K562 (cell line): ENCODE measurements around the gene HPD. TPM values are rescaled to one million over a fixed set of nuclear protein-coding genes. Genes with fewer than 3 reads are reported as not detected.

ENCODE experiments used
- EGR1 ChIP-seq: fragments of 450-650 bp; conservative IDR thresholded peaks from 2 replicates; pipeline ENCODE4 v1.6.1; 2017; ENCODE audit warnings: mild to moderate bottlenecking
- EHMT2 ChIP-seq: fragments of 450-650 bp; IDR thresholded peaks from 2 replicates; pipeline ENCODE4 v1.6.1; 2018; ENCODE audit warnings: antibody characterized with exemption
- FOSL1 ChIP-seq: fragments of 200-800 bp; sonication (Bioruptor generic); conservative IDR thresholded peaks from 2 replicates; pipeline ENCODE4 v1.6.1; 2016; ENCODE audit warnings: missing genetic modification characterization, missing compliant biosample characterization
- FOXA3 ChIP-seq, 2 experiments: fragments of 450-650 bp in 1 of 2; sonication (generic) in 1 of 2; formaldehyde crosslinking; IDR thresholded peaks in 1 of 2; conservative IDR thresholded peaks in 1 of 2; 2 replicates each; pipeline versions ENCODE4 v1.4.0 to v1.8.0; 2020 to 2022; ENCODE audit warnings: mild to moderate bottlenecking in 2 of 2, missing genetic modification reagents in 1 of 2
- FOXJ3 ChIP-seq: sonication (generic); formaldehyde crosslinking; IDR thresholded peaks from 2 replicates; pipeline ENCODE4 v1.4.0; 2020; ENCODE audit warnings: mild to moderate bottlenecking, missing genetic modification reagents
- GABPA ChIP-seq: fragments of 200-800 bp; sonication (Bioruptor generic); conservative IDR thresholded peaks from 2 replicates; pipeline ENCODE4 v1.6.1; 2016; ENCODE audit warnings: low read depth, missing genetic modification characterization, missing compliant biosample characterization
- IRF9 ChIP-seq: fragments of 450-650 bp; IDR thresholded peaks from 2 replicates; pipeline ENCODE4 v1.6.1; 2016; ENCODE audit warnings: missing biosample characterization, missing genetic modification characterization
- KLF13 ChIP-seq: fragments of 450-650 bp; IDR thresholded peaks from 2 replicates; pipeline ENCODE4 v1.6.1; 2016; ENCODE audit warnings: missing genetic modification characterization, low read depth, mild to moderate bottlenecking, missing compliant biosample characterization, moderate library complexity, borderline replicate concordance
- MAZ ChIP-seq, 2 experiments: fragments of 450-650 bp in 1 of 2; sonication (generic) in 1 of 2; formaldehyde crosslinking; IDR thresholded peaks in 1 of 2; conservative IDR thresholded peaks in 1 of 2; 2 replicates each; pipeline versions ENCODE4 v1.4.0 to v1.5.0; 2020; ENCODE audit warnings: mild to moderate bottlenecking in 1 of 2, missing genetic modification reagents in 1 of 2
- MLX ChIP-seq, 2 experiments: fragments of 450-650 bp in 1 of 2; sonication (generic) in 1 of 2; formaldehyde crosslinking; conservative IDR thresholded peaks; 2 replicates each; pipeline versions ENCODE4 v1.4.0 to v1.8.1; 2020 to 2022; ENCODE audit warnings: mild to moderate bottlenecking in 1 of 2, missing genetic modification reagents in 1 of 2
- POLR3A ChIP-seq: IDR thresholded peaks from 2 replicates; pipeline ENCODE4 v1.6.1; 2011; ENCODE audit warnings: borderline replicate concordance, mild to moderate bottlenecking, moderate library complexity; ENCODE audit not compliant: insufficient read length, insufficient read depth; ENCODE audit errors: extremely low read depth
- RBM34 ChIP-seq: fragments of 200-400 bp; formaldehyde crosslinking; IDR thresholded peaks from 2 replicates; pipeline ENCODE4 v1.6.1; 2018; ENCODE audit warnings: low read length, borderline replicate concordance; ENCODE audit not compliant: insufficient read depth
- SRSF3 ChIP-seq: fragments of 200-400 bp; formaldehyde crosslinking; IDR thresholded peaks from 2 replicates; pipeline ENCODE4 v1.6.1; 2016; ENCODE audit warnings: mild to moderate bottlenecking, low read length, moderate library complexity; ENCODE audit not compliant: insufficient read depth
- XRCC3 ChIP-seq: fragments of 450-650 bp; IDR thresholded peaks from 2 replicates; pipeline ENCODE4 v1.6.1; 2017; ENCODE audit warnings: mild to moderate bottlenecking, moderate library complexity
- ZBTB17 ChIP-seq: fragments of 450-650 bp; formaldehyde crosslinking; IDR thresholded peaks from 2 replicates; pipeline ENCODE4 v1.4.0; 2020; ENCODE audit warnings: mild to moderate bottlenecking
- ZBTB26 ChIP-seq: fragments of 450-650 bp; formaldehyde crosslinking; IDR thresholded peaks from 2 replicates; pipeline ENCODE4 v1.4.0; 2022; ENCODE audit warnings: missing genetic modification characterization
- ZBTB34 ChIP-seq: fragments of 250-450 bp; sonication (Bioruptor Pico); IDR thresholded peaks from 2 replicates; pipeline ENCODE4 v1.8.0; 2021; ENCODE audit warnings: mild to moderate bottlenecking, moderate library complexity
- ZNF583 ChIP-seq: fragments of 250-450 bp; sonication (Bioruptor Pico); IDR thresholded peaks from 2 replicates; pipeline ENCODE4 v1.4.0; 2020
- polyA plus RNA-seq, 8 experiments: library from polyadenylated mRNA; depleted of rRNA in 4 of 8; stranded (reverse) in 5 of 8; unstranded in 3 of 8; fragments of >200 nt; fragmentation: Nextera tagmentation in 2 of 8; fragmentation: Illumina TruSeq in 1 of 8; extraction: Ambion mirVana in 2 of 8; extraction: Trizol in 1 of 8; gene quantifications; 2 replicates each; pipeline versions ENCODE4 v1.2.1 to v1.2.3, GENCODE V29; 2011 to 2014; ENCODE audit warnings: inconsistent platforms in 1 of 8, missing spikeins in 1 of 8
- total RNA-seq, 7 experiments: library from RNA; depleted of rRNA in 6 of 7; stranded (reverse); fragments of >200 nt in 6 of 7; fragmentation: Illumina TruSeq in 2 of 7; extraction: Trizol in 2 of 7; gene quantifications; 2 replicates each; pipeline versions ENCODE4 v1.2.1 to v1.2.3, GENCODE V29; 2011 to 2021; ENCODE audit warnings: low replicate concordance in 1 of 7
- TF ChIP-seq, protein P1 (sequence below): fragments of 450-650 bp; IDR thresholded peaks from 2 replicates; pipeline ENCODE4 v1.6.1; 2017; ENCODE audit warnings: mild to moderate bottlenecking, moderate library complexity
- TF ChIP-seq, protein P2 (sequence below): fragments of 450-650 bp; IDR thresholded peaks from one replicate; pipeline ENCODE4 v1.6.1; 2018; ENCODE audit warnings: mild to moderate bottlenecking, moderate library complexity; ENCODE audit not compliant: partially characterized antibody

Gene HPD
- total and polyA plus RNA-seq, 9 of the 15 experiments (the other 6 are each of a cell fraction or from before 2014, with no cell fraction given), result 0.06 to 0.29 (median 0.07) TPM; not detected in 4

DNA sequence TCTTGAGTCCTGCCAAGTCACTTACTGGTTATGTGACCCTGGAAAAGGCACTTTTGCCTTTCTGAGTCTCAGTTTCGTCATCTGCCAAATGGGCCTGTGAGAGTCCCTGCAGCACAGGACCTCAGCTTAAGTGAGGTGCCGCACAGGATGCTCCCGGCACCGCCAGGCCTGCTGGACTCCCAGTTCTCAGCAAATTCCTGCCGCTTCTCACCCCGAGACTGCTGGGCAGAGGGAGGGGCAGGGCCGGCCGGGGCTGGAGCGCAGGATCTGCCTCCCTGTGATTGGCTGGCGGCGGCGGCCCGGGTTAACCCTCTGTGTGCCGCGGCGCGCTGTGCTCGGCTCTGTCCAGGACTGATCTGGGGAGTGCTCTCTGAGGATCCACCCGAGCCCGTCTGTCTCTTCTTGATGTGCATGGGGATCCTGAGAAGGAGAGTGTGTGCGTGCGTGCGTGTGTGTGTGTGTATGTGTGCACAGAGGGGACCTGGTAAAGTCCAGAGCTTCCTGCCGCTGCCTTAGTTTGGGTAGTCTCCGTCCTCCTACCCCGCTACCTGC is 46.3 kb downstream of the HPD start (continued):
- TF ChIP-seq RBM34, result no peak
- TF ChIP-seq POLR3A, result no peak
- no peak for TF ChIP-seq FOXJ3 (CRISPR knock-in tag)
- no peak for TF ChIP-seq ZBTB34 (CRISPR knock-in tag)
- no peak for TF ChIP-seq IRF9
- no peak for TF ChIP-seq ZBTB26 (CRISPR knock-in tag)
- no peak for TF ChIP-seq XRCC3
- TF ChIP-seq KLF13 (tag), result no peak
- peak in 1 of 2 experiments; percentile 60; a peak in 2 of 4 replicates for TF ChIP-seq MAZ (CRISPR knock-in tag; conservative IDR thresholded peaks at IDR 0.05 in 1 of 2, IDR thresholded peaks at IDR 0.05 in 1 of 2)
- no peak for TF ChIP-seq MLX (CRISPR knock-in tag; conservative IDR thresholded peaks at IDR 0.05)
- TF ChIP-seq, protein P1, sequence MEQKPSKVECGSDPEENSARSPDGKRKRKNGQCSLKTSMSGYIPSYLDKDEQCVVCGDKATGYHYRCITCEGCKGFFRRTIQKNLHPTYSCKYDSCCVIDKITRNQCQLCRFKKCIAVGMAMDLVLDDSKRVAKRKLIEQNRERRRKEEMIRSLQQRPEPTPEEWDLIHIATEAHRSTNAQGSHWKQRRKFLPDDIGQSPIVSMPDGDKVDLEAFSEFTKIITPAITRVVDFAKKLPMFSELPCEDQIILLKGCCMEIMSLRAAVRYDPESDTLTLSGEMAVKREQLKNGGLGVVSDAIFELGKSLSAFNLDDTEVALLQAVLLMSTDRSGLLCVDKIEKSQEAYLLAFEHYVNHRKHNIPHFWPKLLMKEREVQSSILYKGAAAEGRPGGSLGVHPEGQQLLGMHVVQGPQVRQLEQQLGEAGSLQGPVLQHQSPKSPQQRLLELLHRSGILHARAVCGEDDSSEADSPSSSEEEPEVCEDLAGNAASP, result no peak
- TF ChIP-seq FOXA3 (CRISPR knock-in tag; conservative IDR thresholded peaks at IDR 0.05 in 1 of 2, IDR thresholded peaks at IDR 0.05 in 1 of 2), result 0 out of 4 replicates have a peak, but pooled peaks of 1 of the 2 experiments have one; percentile 59
- no peak for TF ChIP-seq SRSF3
- no peak for TF ChIP-seq ZNF583 (CRISPR knock-in tag)
- TF ChIP-seq EHMT2, result no peak
- 0 out of 2 replicates have a peak, but pooled peaks have one; percentile 20 for TF ChIP-seq GABPA
- no peak for TF ChIP-seq ZBTB17
- TF ChIP-seq, protein P2, sequence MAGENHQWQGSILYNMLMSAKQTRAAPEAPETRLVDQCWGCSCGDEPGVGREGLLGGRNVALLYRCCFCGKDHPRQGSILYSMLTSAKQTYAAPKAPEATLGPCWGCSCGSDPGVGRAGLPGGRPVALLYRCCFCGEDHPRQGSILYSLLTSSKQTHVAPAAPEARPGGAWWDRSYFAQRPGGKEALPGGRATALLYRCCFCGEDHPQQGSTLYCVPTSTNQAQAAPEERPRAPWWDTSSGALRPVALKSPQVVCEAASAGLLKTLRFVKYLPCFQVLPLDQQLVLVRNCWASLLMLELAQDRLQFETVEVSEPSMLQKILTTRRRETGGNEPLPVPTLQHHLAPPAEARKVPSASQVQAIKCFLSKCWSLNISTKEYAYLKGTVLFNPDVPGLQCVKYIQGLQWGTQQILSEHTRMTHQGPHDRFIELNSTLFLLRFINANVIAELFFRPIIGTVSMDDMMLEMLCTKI, result no peak
- peak; percentile 33; the same call in 1 of the 2 replicates for TF ChIP-seq FOSL1 (tag)
- TF ChIP-seq EGR1, result no peak
